Erythroblast (primary cell): Measurements from ENCODE around the gene CCR6.

Source experiments
- GATA1 ChIP-seq: IDR thresholded peaks from 2 replicates; pipeline ENCODE4 v1.6.1; 2011; ENCODE audit warnings: low read depth, mild to moderate bottlenecking, control low read depth, low read length, moderate library complexity
- POLR2A ChIP-seq: IDR thresholded peaks from 2 replicates; pipeline ENCODE4 v1.6.1; 2011; ENCODE audit warnings: mild to moderate bottlenecking, low read length

DNA sequence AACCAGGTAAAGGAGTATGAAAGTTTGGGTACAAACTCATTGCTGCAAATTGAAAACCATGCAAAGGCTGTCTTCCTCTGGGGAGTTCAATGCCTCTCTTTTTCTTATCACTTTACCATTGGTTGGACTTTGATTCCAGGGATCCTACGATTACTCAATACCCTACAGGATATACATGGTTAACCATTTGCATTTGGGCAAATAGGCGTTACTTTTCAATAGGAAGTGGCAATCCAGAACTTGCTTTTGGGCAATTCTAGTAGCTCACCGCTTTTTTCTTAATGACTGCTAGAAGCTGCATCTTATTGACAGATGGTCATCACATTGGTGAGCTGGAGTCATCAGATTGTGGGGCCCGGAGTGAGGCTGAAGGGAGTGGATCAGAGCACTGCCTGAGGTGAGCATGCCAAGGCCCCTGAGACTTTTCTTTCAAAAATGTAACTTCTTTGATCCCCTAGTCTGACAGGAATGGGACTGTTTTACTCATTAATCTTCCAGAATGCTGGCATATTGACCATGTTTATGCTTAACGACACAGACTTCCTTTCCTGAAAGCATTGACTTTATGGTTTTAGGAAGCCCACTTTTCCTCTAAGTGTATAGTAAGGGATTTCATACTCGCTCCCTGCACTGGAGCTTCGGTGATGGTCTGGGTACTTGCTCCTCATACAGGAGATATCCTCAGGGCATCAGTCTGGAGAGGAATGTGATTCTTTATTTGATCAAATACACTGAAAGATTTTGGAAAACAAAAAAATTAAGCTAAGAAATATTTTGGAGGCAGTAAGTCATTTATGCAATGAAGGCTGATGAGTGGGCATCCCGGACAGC lies at the start of gene CCR6:
- no peak for TF ChIP-seq POLR2A
- no peak for TF ChIP-seq GATA1
